Right lung (tissue), 5 donors: ENCODE measurements around the gene BCAS3. TPM values are rescaled to one million over a fixed set of nuclear protein-coding genes. Genes with fewer than 3 reads are reported as not detected.
A peak's percentile ranks its signal among the peaks of the same experiment; 100 is the strongest.

ENCODE experiments used
- DNase-seq, 2 donors: peaks; one replicate each; pipeline ENCODE4 v3.0.0-alpha.2; 2013
- polyA plus RNA-seq, 5 donors: library from polyadenylated mRNA; unstranded; fragments of 120-200 nt; gene quantifications; one replicate each; pipeline versions ENCODE4 v1.2.1 to v1.2.3, GENCODE V29; 2013; ENCODE audit warnings: inconsistent platforms in 1 of 5, low replicate concordance in 1 of 5; ENCODE audit not compliant: insufficient read length in 5 of 5, insufficient read depth in 1 of 5

Gene BCAS3
- polyA plus RNA-seq, 5 donors, result 21.9 to 29.2 (median 27.8) TPM

DNA sequence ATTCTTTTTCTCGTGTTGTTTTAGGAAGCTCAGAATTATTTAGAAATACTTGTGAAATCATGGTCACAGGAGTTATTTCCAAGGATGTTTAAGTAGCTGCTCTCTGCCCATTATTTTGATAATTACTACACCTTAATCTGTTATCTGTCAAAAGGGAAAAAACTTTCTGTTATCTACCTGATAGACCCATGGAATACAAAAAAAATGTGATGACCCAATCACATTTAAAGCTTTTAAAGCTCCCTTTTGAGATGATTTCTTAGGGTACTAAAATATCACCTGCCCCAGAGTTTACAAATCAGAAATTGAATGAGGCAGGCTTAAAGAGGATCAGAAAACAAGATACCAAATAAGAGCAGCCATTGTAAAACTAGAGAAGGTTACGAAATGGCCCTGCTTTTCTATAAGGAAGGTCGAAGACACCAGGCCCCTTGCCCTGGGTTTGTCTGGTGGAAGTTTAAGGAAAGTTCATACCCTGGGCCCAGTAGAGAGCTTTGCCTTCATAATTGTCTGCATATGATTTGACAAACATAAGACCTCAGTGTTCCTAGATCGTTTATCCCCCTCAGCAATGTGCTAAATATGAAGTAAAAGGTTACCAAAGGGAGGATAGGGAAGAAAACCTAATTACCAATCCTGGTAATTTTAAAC lies 572.1 kb downstream of the BCAS3 start:
- DNase-seq, result no peak

DNA sequence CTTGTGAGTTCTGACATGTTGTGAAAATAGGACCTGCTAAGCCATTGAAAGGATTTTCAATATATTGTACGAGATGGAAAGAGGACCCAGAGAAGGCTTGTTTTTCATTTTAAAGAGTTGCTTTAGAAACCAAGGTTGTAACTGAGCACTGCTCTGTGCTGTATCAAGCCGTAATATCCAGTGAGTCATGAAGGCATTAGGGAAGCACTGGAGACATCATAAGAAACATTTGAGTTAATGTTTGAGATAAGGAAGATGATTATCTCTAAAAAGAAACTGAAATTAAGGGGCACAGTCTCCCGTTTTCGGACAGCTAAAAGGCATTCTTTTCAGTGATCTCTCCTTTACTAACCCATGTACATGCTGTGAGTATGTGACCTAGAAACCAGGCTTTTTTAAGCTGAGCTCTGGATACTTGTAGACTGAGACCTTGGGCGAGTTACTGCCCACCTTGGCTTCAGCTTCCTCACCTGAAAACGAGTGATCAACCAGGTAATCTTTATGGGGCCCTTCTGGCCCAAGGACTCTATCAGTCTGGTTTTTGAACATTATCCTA lies 572.8 kb downstream of the BCAS3 start:
- no peak for DNase-seq

DNA sequence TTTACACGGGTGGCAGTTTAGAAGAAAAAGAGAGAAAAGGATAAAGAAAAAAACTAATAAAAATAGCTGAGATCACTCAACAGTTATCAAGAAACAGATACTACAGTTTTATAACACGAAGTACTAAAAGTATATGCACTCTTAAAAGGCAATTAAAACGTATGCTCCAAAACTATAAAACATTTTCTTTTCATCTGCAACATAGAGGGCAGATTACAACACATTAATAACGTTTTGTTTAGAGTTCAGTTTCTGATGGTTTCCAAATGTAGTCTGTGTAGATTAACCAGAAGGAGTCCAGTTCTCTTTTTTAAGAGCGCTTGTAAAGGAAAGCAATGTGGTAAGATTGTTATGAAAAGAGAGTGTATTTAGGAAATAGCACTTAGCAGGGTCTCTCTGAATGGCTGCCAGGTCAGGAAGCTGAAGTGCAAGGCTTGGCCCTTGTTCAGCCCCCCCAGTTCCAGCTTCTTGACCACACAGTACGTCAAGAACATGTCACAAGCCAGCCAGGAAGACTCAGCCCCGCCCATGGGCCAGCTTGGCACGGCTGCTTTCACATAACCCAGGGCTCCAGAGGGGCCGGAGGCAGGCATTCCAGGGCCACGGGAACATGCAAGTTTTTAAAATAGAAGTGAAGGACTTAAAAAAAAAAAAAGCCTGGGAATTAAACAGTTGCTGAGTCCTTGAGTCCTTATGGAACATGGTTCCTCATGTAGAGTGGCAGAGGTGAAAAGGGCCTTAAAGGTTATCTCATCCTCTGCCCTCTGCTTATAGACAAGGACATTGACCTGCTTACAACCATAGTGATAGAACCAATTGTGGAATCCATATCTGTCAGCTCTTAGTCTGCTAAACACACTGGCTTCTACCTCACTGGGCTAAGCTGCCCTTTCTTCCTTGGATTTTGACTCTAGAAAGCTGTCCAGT lies 574.6 kb downstream of the BCAS3 start:
- DNase-seq, result peak; percentile 99

DNA sequence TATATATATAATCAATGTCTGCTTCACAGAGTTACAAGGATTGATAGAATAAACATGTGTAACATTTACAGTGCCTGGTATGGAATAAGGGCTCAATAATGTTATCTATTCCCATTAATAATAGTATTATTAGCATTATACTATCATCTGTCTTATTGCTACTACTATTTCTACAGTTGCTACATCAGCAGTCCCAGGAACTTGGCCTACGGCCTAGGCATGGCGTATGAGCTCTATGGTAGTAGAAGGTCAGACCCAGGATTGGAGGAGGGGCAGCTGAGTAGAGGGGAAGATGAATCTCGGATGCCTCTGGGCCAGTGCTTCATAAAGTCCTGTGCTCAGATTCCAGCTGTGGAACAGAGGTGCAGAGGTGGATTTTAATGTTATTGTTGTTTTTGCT lies 575.7 kb downstream of the BCAS3 start:
- DNase-seq, result peak; percentile 70 to 74

DNA sequence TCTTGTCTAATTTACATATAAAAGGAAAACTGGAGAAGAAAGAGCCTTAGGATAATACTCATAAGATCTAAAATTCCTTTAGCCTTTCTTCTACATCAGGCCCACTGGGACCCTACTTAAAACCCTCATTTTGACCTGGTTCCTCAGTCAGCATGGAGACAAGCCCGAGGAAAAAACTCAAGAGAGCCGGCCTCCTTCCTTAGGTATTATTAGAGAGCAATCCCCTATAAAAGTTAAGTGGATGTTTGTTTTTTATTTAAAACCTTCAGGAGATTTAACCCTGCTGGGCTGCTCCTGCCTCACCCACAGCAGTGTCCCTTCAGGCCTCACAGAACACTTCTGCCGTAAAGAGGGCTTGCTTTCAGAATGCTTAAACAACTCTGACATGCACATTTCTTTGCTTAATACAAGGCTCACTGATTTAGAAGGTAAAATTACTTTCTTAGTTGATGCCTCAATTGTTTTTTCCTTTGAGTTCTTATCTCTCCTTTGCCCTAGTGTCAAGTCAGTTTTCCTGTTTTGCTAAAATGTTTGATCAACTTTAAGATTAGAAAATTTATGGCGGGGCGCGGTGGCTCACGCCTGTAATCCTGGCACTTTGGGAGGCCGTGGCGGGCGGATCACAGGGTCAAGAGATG lies 576.4 kb downstream of the BCAS3 start:
- DNase-seq, result no peak

DNA sequence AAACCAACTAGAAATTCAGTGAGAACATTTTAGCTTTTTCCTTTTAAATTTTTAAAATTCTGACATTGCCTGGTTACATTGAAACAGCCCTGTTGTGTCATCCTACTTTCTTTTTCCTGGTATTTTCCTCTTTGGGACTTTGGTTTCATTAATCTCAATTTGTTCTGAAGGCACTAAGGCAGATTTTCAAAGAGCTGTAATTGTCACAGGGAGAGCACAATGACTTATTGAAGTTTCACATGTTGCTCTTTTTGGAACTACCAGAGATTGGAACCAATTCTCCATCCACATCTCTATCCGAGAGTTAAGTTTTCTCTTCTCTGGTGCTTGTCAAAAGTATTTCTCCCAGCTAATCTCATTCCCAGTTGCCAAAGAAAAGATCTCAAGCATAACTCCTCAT lies 577.3 kb downstream of the BCAS3 start:
- no peak for DNase-seq

DNA sequence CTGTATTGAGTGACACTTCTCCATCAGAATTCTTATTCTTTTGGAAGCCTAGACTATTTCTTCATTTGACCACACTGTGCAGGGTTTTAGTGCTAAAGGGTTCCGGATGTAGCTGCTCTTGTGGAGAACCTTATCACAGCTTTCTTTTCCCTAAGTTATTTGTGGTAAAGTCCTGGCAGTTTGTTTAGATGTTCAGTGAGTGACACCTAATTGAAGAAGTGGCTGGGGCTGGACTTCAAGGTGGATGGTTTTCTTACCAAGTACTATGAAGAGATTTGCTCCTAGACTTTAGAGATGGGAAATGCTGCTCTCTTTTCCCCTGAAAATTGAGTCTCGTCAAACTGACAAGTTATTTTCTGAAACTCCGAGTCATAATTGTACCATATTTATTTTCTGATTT lies 578.0 kb downstream of the BCAS3 start:
- DNase-seq, result no peak

DNA sequence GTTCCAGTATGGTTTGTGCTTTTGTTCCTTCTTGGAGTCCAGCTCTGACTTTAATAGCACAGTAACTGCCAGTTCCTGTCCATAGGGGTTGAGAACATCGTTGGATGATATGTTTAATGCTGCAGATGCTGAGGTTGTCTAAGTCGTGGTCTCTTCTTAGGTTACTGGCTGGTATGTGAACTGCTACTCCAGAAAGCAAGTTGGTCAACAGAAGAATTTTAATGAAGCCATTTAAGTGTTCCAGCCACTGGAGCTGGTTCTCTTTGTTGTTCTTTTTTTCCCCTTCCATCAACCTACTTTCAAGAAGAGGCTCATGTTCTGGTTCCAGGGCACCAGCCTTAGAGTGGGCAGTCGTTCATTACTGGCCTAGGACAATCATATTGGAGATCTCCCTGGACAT lies 581.7 kb downstream of the BCAS3 start:
- no peak for DNase-seq

DNA sequence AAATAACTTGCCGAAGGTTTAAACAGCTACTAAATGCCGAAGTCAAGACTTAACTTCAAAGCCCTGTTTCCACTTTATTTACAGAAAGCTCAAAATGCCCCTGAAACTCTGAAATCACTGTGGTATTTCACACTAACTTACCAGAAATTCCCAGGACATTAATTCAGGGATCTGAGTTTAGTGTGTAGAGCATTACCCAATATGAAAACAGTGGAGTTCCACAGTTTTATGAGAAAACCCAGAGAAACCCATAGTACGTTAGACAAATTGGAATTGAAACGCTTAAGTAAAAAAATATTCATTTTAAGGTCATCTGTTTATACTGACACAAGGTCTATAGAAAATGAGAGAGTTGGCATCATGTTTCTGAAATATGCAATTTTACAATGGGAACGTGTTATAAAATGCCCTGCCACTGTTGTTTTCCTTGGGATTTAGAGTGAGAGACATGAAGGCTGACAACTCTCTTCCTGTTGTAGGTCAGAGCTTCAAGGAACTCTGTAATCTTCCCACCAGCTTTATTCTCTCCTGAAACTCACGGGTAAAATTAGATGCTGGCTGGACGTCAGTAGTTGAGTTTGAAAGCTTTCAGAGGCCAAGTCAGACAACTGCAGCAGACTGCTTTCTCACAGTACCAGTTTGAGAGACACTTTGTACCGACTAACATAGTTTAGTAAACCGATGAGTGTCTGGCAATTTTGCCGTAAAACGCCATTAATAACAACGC lies 582.6 kb downstream of the BCAS3 start:
- peak; percentile 45 to 56 for DNase-seq

DNA sequence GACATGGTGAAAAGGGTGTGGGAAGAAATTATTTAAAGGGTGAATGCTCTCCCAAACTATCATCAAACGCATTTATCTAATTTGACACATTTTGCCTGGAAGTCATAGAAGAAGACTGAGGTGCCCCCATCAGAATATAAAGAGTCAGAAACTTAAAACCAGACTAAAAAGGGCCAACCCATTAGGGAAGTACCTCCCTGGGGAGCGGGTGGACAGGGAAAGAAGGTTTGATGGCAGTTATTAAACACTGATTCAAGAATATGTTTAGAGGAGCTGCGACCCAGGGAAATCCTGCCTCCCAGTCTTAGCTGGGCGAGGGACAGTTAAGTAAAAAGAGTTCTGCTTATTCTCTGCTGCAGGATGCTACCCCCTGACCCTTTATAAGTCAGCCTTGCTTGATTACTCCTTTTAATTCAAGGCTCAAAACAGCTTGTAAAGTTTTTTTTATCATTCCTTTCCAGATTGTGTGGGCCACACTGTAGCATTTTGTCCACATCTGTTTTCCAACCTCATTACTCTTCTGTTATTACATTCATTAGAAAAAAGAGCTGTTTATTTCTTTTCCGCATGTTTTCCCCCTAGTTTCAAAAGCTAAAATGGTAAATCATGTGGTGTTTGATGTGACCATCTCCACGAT lies 583.5 kb downstream of the BCAS3 start:
- no peak for DNase-seq

DNA sequence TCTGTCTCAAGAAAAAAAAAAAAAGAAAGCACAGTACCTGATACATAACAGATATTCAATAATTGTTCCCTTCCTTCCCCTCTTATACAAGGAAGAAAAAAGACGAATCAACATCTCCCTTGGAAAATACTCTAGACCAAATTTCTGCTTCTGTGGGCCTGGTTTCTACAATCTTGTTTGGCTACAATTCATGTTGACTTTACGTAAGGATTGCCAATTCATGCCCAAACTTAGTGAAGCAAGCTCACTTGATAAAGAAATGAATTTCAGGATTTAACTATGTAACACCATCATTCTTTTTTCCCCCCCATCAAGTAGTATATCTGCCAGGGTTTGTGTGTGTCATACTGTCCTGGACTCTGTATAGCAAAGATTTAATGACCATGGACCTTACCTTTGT lies 587.7 kb downstream of the BCAS3 start:
- DNase-seq, result no peak

DNA sequence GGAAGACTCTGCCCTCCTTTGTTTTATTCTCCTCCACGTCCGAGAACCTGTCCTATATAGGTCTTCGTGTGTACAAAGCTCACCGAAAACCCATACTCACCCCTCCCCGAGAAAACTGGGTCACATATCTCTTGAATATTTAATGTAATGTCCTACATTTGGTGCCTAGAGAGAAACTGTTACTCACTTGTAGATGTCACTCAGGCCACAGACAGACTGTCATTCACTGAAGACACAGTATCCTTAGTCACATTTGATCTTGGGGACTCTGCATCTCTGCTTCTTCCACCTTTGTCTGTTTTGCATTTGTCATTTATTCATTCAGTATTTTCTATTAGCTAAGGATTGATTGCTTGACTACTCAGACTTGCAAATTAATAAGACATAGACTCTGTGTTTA lies 590.2 kb downstream of the BCAS3 start:
- DNase-seq, result no peak

DNA sequence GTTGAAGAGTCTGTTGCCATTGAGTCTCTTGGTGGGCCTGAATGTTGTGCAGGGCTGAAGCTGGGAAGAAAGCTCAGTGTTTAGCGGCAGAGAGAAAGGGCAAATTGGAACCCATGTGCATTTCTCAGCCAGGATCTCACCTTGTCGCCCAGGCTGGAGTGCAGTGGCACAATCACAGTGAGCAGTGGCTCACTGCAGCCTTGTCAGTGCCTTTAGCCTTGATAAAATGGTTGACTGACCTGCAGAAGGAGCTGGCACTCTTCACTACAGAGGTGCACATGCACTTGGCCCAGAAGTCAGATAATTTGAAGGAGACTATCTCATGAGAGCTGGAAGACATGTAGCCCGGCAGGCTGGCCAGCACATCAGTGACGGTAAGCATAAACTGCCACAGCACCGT lies 597.7 kb downstream of the BCAS3 start:
- DNase-seq, result no peak

DNA sequence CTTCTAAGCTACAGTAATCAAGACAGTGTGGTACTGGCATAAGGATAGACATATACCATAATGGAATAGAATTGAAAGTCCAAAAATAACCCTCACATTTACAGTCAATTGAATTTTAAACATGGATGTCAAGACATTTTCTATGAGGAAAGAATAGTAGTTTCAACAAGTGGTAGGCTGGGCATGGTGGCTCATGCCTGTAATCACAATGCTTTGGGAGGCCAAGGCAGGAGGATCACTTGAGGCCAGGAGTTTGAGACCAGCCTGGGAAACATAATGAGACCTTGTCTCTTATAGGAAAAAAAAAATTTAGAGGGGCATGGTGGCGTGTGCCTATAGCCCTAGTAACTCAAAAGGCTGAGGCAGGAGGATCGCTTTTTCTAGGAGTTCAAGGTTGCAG lies 599.2 kb downstream of the BCAS3 start:
- no peak for DNase-seq

DNA sequence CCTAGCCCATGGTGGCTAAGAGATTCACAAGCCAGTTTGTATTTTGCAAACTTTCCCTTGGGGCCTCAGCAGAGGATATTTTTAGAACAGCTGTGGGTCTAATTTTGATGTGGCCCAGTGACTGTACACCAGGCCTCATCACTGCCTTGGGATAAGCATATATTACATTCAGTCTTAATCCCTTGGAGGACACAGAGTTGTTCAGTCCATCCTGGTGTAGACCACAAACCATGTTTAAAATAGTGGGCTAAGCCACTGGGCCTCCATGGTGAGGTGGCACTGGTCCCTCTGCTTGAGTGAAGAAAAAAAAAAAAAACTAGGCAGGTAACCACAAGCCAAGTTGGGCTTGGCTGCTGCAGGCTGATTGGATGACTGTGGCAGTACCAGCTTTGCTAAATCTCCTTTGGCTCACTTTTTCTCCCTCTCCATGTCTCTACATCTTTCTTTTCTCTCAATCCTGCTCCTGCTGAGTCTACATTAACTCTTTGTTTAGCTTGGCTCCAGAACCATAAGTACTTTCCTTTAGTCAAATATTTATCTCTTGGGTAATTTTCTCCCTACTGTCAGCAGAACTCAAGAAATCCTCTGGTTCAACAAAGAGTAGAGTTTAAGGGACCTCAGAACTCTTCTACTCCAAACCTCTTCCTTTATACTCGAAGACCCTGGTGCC lies 602.0 kb downstream of the BCAS3 start:
- DNase-seq, result no peak

DNA sequence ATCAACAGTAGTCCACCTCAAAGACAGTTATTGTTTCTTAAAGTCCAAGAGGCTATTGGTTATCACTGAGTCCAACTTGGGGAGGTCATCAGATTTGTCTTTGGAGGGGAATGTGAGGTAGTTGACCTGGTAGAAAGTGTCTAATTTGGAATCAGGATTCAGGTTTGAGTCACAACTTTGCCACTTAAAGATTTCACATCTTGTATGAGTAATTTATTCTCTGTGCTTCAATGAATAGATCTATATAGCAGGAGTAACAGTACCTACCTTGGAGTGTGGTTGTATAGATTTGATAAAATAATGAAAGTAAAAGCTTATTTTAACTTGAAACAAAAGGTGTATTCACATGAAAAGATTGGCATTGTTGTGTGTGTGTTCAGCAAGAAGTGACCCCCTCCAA lies 602.7 kb downstream of the BCAS3 start:
- no peak for DNase-seq

DNA sequence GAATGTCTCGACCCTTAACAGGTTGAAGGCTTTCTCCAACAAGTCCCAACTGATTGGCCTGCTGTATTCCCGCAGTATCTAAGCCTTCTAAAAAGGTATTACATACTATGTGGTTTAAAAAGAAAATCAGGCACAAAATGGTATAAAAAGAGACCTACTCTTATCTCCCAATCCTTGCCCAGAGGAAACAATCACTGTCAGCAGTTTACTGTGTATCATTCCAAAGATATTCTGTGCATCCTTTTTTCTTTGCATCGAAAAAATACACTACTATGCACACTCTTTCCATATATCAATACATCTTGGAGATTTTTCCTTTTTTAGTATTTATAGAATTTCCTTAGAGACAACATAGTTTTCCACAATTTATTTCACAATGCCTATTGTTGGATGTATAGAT lies 603.2 kb downstream of the BCAS3 start:
- DNase-seq, result no peak

DNA sequence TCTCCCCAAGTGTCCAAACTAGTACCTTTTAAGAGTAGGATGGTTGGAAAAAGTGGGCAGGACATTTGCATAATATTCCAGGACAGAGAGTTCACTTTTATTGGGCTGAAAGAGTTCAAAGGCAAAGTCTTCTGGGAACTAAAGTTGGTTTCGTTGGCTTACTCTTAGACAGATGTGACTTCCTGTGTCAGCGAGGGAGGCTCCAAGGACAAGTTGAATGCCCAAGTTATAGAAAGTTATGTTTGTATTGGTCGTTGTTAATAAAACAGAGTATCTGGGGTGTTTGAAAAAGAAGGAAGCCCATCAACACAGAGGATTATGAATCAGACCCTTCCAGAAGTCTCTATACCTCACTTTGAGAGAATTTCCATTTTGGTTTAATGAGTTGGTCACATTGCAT lies 604.7 kb downstream of the BCAS3 start:
- DNase-seq, result no peak

DNA sequence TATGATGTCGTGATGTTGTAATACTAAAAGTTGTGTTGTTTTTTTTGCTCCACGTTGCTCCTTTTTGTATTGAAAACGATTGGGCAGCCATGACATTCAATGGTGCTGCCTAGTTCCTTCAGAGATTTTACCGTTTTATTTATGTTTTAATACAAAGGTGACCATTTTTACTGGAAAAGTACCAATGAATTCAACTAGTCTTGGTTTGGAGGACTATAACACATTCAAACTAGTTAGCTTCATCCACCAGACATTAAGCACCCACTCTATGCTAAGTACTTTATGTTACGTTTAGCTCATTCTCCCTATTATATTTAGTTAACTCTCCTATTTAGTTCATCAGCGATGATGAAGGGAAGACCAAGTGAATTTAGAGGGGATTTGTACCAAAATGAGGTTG lies 605.4 kb downstream of the BCAS3 start:
- DNase-seq, result no peak

DNA sequence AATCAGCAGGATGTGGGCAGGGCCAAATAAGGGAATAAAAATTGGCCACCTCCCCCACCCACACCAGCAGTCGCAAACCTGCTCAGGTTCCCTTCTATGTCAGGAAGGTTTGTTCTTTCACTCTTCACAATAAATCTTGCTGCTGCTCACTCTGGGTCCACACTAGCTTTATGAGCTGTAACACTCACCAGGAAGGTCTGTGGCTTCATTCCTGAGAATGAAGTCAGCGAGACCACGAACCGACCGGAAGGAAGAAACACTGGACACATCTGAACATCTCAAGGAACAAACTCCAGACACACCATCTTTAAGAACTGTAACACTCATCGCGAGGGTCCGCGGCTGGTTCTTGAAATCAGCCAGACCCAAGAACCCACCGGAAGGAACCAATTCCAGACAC lies 606.5 kb downstream of the BCAS3 start:
- DNase-seq, result no peak

DNA sequence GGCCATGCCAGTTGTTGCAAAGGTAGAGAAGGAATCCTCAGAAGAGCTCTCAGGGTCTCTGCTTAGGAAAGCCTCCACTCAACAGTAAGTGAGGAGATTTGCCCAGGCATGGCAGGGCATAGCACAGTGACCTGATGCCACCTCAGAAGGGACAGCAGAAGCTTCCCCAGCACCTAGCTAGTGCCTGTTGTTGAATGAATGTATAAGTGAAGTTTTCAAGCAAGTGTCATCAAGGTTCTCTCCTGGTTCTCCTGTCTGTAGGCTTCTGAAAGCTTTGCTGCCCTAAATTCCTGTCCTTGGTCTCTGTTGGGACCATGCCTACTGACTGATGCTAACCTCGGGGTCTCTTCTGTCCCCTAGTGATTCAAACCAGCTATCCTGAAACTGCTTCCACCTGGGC lies 607.1 kb downstream of the BCAS3 start:
- no peak for DNase-seq
